GM12872 (cell line): ENCODE data around the gene MSH2.

ENCODE experiments used
- TF ChIP-seq, protein P1 (sequence below): IDR thresholded peaks from 3 replicates; pipeline ENCODE4 v1.5.1; 2011; ENCODE audit warnings: low read depth, mild to moderate bottlenecking, low read length, moderate library complexity; ENCODE audit not compliant: insufficient read depth

The MSH2 gene

GRCh38 chr2:47455411-47455810 is 52.5 kb downstream of the MSH2 start:
- TF ChIP-seq, protein P1, sequence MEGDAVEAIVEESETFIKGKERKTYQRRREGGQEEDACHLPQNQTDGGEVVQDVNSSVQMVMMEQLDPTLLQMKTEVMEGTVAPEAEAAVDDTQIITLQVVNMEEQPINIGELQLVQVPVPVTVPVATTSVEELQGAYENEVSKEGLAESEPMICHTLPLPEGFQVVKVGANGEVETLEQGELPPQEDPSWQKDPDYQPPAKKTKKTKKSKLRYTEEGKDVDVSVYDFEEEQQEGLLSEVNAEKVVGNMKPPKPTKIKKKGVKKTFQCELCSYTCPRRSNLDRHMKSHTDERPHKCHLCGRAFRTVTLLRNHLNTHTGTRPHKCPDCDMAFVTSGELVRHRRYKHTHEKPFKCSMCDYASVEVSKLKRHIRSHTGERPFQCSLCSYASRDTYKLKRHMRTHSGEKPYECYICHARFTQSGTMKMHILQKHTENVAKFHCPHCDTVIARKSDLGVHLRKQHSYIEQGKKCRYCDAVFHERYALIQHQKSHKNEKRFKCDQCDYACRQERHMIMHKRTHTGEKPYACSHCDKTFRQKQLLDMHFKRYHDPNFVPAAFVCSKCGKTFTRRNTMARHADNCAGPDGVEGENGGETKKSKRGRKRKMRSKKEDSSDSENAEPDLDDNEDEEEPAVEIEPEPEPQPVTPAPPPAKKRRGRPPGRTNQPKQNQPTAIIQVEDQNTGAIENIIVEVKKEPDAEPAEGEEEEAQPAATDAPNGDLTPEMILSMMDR = no peak

GRCh38 chr2:47456851-47457250 is 53.9 kb downstream of the MSH2 start:
- TF ChIP-seq, protein P1 = no peak

GRCh38 chr2:47457268-47457667 is 54.3 kb downstream of the MSH2 start:
- TF ChIP-seq, protein P1 = no peak

DNA sequence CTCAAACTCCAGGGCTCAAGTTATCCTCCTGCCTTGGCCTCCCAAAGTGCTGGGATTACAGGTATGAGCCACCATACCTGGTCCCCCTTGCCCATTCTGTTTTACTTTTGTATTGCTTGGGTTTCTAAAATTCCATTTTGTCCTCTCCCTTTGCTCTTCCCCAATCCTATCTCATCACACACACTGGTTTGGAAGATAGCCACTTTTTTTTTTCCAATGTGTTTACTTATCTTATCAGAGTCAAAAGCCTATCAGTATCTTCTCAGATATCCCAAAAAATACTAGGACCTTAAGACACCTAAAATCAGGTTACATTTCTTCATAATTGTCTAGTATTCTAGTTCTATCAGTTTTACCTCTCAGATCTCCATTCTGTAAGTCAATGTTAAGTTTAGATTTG is 56.1 kb downstream of the MSH2 start:
- TF ChIP-seq, protein P1 = no peak

GRCh38 chr2:47460766-47461165 is 57.8 kb downstream of the MSH2 start:
- TF ChIP-seq, protein P1 = no peak

DNA sequence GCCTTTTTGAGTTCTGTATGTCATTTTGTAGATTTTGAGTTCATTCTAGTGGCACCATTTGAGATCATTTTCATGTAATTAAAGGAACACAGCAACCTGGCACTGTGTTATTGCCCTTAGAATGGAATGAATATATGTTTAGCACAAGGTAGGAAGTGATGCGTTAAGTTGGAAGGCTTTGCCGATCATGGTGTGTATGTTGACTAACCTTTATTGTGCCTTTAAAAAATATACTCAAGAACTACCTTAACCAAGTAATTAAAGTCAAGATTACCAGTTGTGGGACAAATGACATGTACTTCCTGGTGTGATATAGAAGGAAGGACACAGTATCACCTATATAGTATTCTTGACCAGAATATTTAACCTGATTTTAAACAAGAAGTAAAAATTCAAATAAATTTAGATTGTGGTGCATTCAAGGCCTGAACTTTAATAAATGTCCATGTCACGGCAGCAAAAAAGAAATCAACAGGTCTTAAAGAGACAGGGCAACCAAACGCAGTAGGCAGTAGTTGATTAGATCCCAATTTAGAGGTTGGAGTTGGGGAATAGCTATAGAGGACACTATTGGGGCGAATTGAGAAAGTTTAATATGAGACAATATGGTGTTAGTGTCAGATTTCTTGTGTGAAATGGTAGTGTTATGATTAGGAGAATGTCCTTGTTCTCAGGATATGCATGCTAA is 68.6 kb downstream of the MSH2 start:
- TF ChIP-seq, protein P1 = no peak

DNA sequence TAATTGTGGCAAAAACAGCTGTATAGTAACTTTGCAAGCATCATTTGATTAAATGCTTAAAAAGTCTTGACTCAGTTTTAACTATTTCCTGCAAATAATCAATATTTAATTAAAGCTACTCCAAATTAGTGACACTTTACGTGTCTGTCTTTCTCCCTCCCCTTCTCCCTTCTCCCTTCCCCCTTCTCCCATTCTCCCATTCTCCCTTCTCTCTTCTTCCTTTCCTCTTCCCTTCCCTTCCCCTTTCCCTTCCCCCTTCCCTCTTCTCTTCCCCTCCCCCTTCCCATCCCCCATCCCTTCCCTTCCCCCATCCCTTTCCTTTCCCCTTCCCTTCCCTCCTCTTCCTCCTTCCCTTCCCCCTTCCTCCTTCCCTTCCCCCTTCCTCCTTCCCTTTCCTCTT is 76.9 kb downstream of the MSH2 start:
- TF ChIP-seq, protein P1 = no peak
